ENCODE data around the gene ZNF771. TPM values are rescaled to one million over a fixed set of nuclear protein-coding genes. Genes with fewer than 3 reads are reported as not detected.
A peak's percentile ranks its signal among the peaks of the same experiment; 100 is the strongest.

The ZNF771 gene
- total RNA-seq (2014; rRNA removed; shearing (Covaris generic)), result 6.2 and 6.4 TPM in 2 replicates
- 12.5 and 21.7 TPM in 2 replicates for polyA plus RNA-seq (2014; cell fraction: nucleus; rRNA removed)

- peak; percentile 86 for DNase-seq (ENCODE audit: extremely low read depth, low read depth)
Measured at GRCh38 chr16:30407102-30407803, at the start of gene ZNF771. ZNF771 (plus strand) TSS chr16:30407606; CDS start chr16:30408054, 448 bp downstream.

GRCh38 chr16:30357715-30358576 is 49.5 kb upstream of the ZNF771 start:
- no peak for DNase-seq (ENCODE audit: extremely low read depth, low read depth)

GRCh38 chr16:30358577-30358936 is 48.8 kb upstream of the ZNF771 start:
- DNase-seq (ENCODE audit: extremely low read depth, low read depth), result no peak

GRCh38 chr16:30358990-30359870 is 48.2 kb upstream of the ZNF771 start:
- no peak for DNase-seq (ENCODE audit: extremely low read depth, low read depth)

GRCh38 chr16:30359871-30360170 is 47.6 kb upstream of the ZNF771 start:
- DNase-seq (ENCODE audit: extremely low read depth, low read depth), result no peak

- no peak for DNase-seq (ENCODE audit: extremely low read depth, low read depth)
Measured at GRCh38 chr16:30361180-30361579, 46.2 kb upstream of the ZNF771 start.

- DNase-seq (ENCODE audit: extremely low read depth, low read depth), result no peak
Measured at GRCh38 chr16:30365200-30365599, 42.2 kb upstream of the ZNF771 start.

GRCh38 chr16:30366511-30366910 is 40.9 kb upstream of the ZNF771 start:
- no peak for DNase-seq (ENCODE audit: extremely low read depth, low read depth)

- no peak for DNase-seq (ENCODE audit: extremely low read depth, low read depth)
Measured at GRCh38 chr16:30367349-30368009, 39.9 kb upstream of the ZNF771 start.

GRCh38 chr16:30368122-30368791 is 39.1 kb upstream of the ZNF771 start:
- no peak for DNase-seq (ENCODE audit: extremely low read depth, low read depth)

GRCh38 chr16:30368792-30369090 is 38.7 kb upstream of the ZNF771 start:
- DNase-seq (ENCODE audit: extremely low read depth, low read depth), result no peak

- no peak for DNase-seq (ENCODE audit: extremely low read depth, low read depth)
Measured at GRCh38 chr16:30369091-30369937, 38.1 kb upstream of the ZNF771 start.

- no peak for DNase-seq (ENCODE audit: extremely low read depth, low read depth)
Measured at GRCh38 chr16:30369938-30370455, 37.4 kb upstream of the ZNF771 start.

GRCh38 chr16:30370456-30371247 is 36.8 kb upstream of the ZNF771 start, which contains the start of gene TBC1D10B:
TBC1D10B (minus strand) TSS chr16:30370494; CDS start chr16:30370183, 311 bp downstream.
- DNase-seq (ENCODE audit: extremely low read depth, low read depth), result peak; percentile 100

- no peak for DNase-seq (ENCODE audit: extremely low read depth, low read depth)
Measured at GRCh38 chr16:30371248-30371816, 36.1 kb upstream of the ZNF771 start.

- no peak for DNase-seq (ENCODE audit: extremely low read depth, low read depth)
Measured at GRCh38 chr16:30372038-30372712, 35.2 kb upstream of the ZNF771 start.

- DNase-seq (ENCODE audit: extremely low read depth, low read depth), result no peak
Measured at GRCh38 chr16:30372725-30373124, 34.7 kb upstream of the ZNF771 start.
